ENCODE data around the gene ACOT12.
"Not testable (repeated sequence)": the region's sequence is repeated elsewhere in the genome, so short reads cannot be mapped to it uniquely, and the experiment has no call there.

Gene ACOT12

GRCh38 chr5:81398741-81399140 lies 4.8 kb upstream of the ACOT12 start:
- DNase-seq = no peak

- no peak for DNase-seq
Measured at GRCh38 chr5:81397176-81397575, 3.2 kb upstream of the ACOT12 start.

GRCh38 chr5:81395262-81395661 lies 1.3 kb upstream of the ACOT12 start:
- no peak for DNase-seq

- no peak for DNase-seq
Measured at GRCh38 chr5:81393430-81393782, 528 bp downstream of the ACOT12 start.

- DNase-seq = no peak
Measured at GRCh38 chr5:81389025-81389424, 4.9 kb downstream of the ACOT12 start.

- no peak for DNase-seq
Measured at GRCh38 chr5:81388169-81388568, 5.8 kb downstream of the ACOT12 start.

GRCh38 chr5:81383867-81384266 lies 10.1 kb downstream of the ACOT12 start:
- no peak for DNase-seq

- no peak for DNase-seq
Measured at GRCh38 chr5:81371354-81371876, 22.5 kb downstream of the ACOT12 start.

- no peak for DNase-seq
Measured at GRCh38 chr5:81370912-81371311, 23.0 kb downstream of the ACOT12 start.

GRCh38 chr5:81365541-81365940 lies 28.4 kb downstream of the ACOT12 start:
- DNase-seq = no peak

GRCh38 chr5:81363093-81363871 lies 30.7 kb downstream of the ACOT12 start:
- no peak for DNase-seq

- no peak for DNase-seq
Measured at GRCh38 chr5:81361600-81361999, 32.3 kb downstream of the ACOT12 start.

- DNase-seq = no peak
Measured at GRCh38 chr5:81360640-81361039, 33.3 kb downstream of the ACOT12 start.

GRCh38 chr5:81359881-81360280 lies 34.1 kb downstream of the ACOT12 start:
- DNase-seq = no peak

GRCh38 chr5:81359108-81359507 lies 34.8 kb downstream of the ACOT12 start:
- DNase-seq = no peak

GRCh38 chr5:81355291-81356251 lies 38.4 kb downstream of the ACOT12 start:
- DNase-seq = no peak

GRCh38 chr5:81354093-81354492 lies 39.8 kb downstream of the ACOT12 start:
- no peak for DNase-seq

GRCh38 chr5:81353189-81353588 lies 40.7 kb downstream of the ACOT12 start:
- DNase-seq = no peak

- DNase-seq = no peak
Measured at GRCh38 chr5:81350507-81350906, 43.4 kb downstream of the ACOT12 start.

- DNase-seq = no peak
Measured at GRCh38 chr5:81349161-81349560, 44.8 kb downstream of the ACOT12 start.

GRCh38 chr5:81345411-81346003 lies 48.4 kb downstream of the ACOT12 start:
- no peak for DNase-seq

- DNase-seq = no peak
Measured at GRCh38 chr5:81344736-81345135, 49.2 kb downstream of the ACOT12 start.

- not testable (repeated sequence) for DNase-seq
Measured at GRCh38 chr5:81338213-81338612, 55.7 kb downstream of the ACOT12 start.

Data from NCI-H774 (cell line).